Stimulated activated CD8-positive, alpha-beta memory T cell treated with anti-CD3 and anti-CD28 coated beads, Interleukin-12 subunit alpha, Interleukin-12 subunit beta, amount 100 ng/mL, for 1 hour (primary cell): ENCODE data around the gene CTDSP1.

Source experiments
- DNase-seq: peaks from one replicate; pipeline ENCODE4 v3.0.0-alpha.2; 2020; ENCODE audit warnings: low read depth

The CTDSP1 gene

GRCh38 chr2:218383892-218384519 is 15.7 kb upstream of the CTDSP1 start:
- no peak for DNase-seq

DNA sequence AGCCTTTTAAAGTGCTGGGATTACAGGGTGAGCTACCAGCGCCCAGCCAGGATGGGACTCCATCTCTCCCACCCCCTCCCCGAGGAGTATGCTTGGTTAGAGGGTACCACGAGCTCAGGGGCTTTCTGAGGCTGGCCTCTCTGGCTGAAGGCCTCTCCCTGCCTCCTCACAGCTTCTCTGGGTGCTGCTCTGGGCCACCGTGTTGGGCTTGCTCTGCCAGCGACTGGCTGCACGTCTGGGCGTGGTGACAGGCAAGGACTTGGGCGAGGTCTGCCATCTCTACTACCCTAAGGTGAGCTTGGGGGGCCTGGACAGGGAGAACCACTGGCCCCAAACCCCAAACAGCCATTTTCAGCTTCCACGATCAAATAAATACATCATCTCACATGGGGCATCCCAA is 14.7 kb upstream of the CTDSP1 start:
- no peak for DNase-seq

GRCh38 chr2:218386505-218387368 is 12.9 kb upstream of the CTDSP1 start:
- DNase-seq, result no peak

DNA sequence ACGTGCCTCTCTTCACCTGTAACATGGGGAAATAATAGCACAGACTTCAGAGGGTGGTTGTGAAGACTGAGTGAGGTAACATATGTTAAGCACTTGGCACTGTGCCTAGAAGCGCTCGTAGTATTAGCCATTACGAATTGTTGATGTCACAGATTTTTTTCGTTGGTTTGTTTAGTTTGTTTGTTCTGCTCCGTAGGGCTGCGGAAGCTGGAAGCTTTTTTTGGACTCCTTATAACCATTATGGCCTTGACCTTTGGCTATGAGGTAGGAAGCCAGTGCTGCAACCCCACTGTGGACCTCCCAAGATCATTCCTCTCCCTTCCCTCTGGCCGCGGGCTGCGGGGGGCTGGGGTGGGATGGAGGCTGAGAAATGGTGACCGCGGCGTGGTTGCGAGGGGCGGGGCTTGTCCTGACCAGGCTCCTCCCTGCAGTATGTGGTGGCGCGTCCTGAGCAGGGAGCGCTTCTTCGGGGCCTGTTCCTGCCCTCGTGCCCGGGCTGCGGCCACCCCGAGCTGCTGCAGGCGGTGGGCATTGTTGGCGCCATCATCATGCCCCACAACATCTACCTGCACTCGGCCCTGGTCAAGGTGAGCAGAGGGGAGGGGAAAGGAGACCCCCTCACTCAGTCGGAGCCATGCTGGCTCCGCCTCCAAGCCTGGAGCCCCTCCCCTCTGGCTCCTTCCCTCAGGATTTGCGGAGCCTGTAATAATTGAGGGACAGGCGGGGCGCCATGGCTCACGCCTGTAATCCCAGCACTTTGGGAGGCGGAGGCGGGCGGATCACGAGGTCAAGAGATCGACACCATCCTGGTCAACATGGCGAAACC is 12.1 kb upstream of the CTDSP1 start:
- no peak for DNase-seq

- no peak for DNase-seq
Observed at GRCh38 chr2:218389333-218390150, 10.1 kb upstream of the CTDSP1 start.

DNA sequence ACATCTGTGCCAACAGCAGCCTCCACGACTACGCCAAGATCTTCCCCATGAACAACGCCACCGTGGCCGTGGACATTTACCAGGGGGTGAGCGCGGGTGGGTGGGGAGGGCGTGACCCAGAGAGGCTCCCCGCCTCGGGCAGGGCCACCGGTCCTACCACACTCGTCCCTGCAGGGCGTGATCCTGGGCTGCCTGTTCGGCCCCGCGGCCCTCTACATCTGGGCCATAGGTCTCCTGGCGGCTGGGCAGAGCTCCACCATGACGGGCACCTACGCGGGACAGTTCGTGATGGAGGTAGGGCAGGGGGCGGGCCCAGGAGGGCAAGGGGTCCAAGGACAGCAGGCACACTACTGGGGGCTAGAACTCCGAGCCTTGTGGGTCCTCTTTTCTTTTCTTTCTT is 8.5 kb upstream of the CTDSP1 start:
- no peak for DNase-seq

- no peak for DNase-seq
Observed at GRCh38 chr2:218392459-218392858, 7.2 kb upstream of the CTDSP1 start.

- no peak for DNase-seq
Observed at GRCh38 chr2:218392891-218393462, 6.7 kb upstream of the CTDSP1 start.

- DNase-seq, result no peak
Observed at GRCh38 chr2:218393750-218394290, 5.8 kb upstream of the CTDSP1 start.

GRCh38 chr2:218394298-218395089 is 5.2 kb upstream of the CTDSP1 start:
- DNase-seq, result no peak

DNA sequence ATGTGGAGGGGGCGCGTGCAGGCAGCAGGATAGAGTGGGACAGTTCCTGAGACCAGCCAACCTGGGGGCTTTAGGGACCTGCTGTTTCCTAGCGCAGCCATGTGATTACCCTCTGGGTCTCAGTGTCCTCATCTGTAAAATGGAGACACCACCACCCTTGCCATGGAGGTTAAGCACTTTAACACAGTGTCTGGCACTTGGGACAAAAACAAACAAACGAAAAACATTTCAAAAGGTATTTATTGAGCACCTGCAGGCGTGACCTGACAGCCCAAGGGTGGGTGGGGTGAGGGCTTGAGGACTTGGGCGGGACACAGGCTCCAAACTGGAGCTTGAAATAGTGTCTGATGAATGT is 4.6 kb upstream of the CTDSP1 start:
- DNase-seq, result no peak

DNA sequence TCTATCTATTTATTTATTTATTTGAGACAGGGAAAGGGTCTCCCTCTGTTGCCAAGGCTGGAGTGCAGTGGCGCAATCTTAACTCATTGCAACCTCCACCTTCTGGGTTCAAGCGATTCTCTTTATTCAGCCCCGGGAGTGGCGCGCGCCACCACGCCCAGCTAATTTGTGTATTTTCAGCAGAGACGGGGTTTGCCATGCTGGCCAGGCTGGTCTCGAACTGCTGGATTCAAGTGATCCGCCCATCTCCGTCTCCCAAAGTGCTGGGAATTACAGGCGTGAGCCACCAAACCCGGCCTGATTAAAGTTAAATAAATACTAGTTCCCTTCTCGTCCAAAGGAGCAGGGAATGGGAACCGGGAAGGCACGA is 4.2 kb upstream of the CTDSP1 start:
- no peak for DNase-seq

DNA sequence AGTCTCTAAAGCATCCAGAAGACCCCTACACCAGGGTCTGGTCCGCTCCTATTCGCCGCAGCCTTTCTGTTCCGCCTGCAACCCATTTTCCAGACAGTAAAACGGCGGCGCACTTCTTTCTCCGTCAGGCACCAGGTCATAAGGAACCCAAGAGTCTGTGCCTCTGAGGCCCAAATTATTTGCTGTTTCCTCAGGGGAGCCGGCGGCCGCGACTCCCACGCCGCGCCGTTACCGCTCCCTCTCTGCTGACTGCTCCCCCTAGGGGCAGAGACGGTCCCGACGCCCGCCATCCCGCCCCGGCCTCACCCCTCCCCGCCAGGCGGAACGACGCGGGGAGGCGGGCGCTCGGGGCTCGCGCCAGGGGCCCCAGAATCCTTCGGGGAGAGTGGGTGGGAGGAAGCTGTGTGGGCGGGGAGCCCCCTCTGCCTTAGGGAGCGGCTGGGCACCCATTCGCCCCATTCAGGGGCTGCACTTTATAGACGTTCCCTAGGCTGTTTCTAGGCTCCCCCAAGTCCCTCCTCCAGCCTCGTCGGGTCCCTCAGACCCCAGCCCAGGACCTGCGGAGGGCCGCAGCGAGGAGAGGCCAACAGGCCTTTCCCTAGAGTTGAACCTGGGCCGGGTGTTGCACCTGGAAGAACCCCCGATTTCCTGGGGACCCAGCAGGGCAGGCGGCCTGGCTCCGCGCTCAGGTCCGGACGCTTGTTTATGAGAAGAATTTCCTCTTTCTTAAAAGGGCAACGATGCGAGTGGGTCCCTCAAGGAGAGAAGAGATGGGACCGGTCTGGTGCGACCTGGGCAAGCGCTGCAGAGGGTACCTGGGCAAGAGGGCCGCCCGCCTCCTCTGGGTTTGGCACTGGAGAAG is 3.6 kb upstream of the CTDSP1 start:
- DNase-seq, result peak; percentile 84

DNA sequence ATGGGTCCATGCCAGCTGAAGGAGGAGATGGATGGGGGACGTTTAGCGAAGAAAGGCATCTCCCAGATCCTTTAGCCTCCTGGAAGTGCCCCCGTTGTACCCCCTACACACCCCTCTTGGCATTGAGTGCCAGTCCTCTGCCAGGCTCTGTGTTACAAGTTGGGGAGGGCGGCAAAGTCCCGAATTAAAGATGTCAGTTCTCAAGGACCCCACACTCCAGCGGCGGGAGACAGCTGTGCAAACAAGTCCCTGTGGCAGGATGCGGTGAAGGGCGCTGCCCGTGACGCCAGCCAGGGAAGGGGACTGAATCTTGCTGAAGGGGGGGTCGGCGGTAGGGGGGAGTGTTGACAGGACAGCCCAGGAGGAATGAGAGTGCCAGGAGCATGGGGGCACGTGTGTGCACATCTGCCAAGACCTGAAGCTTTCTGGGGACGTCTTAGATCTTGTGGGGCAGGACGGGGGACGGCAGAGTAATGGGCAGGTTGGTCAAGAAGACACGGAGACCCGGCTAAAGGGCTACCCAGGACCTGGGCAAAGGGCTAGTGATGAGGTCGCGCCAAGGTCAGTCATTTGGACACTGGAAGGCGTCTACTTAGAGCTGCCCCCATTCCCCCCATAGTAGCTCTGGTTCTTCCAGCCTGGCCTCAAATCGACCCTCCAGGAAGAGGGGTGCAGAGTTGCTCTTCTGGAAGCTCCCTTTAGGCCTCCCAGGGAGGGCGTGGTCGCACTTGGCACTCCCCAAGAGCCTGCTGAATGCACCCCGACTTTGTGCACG is 2.8 kb upstream of the CTDSP1 start:
- no peak for DNase-seq

- DNase-seq, result no peak
Observed at GRCh38 chr2:218397463-218397819, 2.2 kb upstream of the CTDSP1 start.

DNA sequence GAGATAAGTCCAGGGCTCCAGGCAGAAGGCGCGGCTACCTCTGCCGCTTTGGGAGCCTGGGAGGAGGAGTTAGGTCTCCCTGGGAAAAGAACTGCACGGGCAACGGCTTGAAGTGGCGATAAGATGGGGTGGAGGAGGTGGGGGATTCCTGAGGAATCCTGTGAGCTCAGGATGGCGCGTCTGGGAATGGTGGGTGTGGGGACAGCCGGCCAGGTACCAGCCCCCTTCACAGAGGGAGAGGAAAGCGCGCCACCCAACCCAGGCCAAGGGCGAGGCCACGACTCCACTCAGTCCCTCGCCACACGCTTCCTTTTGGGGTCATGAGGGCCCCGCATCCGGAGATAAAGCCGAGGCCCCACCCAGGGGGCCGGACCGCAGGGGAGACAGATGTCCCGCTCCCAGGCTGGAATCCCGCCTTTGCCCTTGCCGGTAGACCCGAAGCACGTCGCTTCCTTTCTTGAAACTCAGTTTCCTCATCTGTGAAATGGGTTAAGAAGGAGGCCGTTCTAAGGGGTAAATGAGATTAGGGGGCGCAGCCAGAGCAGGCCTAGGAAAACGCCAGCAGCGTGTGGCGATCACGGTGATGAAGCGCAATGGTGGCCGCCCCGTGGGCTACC is 1.7 kb upstream of the CTDSP1 start:
- no peak for DNase-seq

GRCh38 chr2:218398437-218399390 is 954 bp upstream of the CTDSP1 start:
- DNase-seq, result no peak
